HEK293T (cell line): ENCODE measurements around the gene RNF220.

ENCODE experiments used
- CTCF ChIA-PET: fragments of 350-600 bp; formaldehyde crosslinking; extraction: SDS; loops from one replicate; lab custom pipeline; 2021; ENCODE audit warnings: antibody characterized with exemption, inconsistent platforms; lab: Yijun Ruan, JAX
- POLR2A ChIA-PET: fragments of 350-600 bp; formaldehyde crosslinking; extraction: SDS; loops from one replicate; lab custom pipeline; 2020; ENCODE audit warnings: antibody characterized with exemption, inconsistent platforms; lab: Yijun Ruan, JAX
- DNase-seq: peaks from one replicate; pipeline ENCODE4 v3.0.0; 2012; ENCODE audit warnings: mixed read lengths; ENCODE audit errors: extremely low spot score
- ARNT ChIP-seq: fragments of 450-650 bp; IDR thresholded peaks from 2 replicates; pipeline ENCODE4 v1.6.1; 2017; ENCODE audit warnings: mild to moderate bottlenecking
- BHLHE40 ChIP-seq: fragments of 450-650 bp; IDR thresholded peaks from 2 replicates; pipeline ENCODE4 v1.6.1; 2016; ENCODE audit warnings: mild to moderate bottlenecking, moderate library complexity, borderline replicate concordance
- CTBP1 ChIP-seq: fragments of 450-650 bp; IDR thresholded peaks from 2 replicates; pipeline ENCODE4 v1.6.1; 2016; ENCODE audit warnings: borderline replicate concordance
- ELF4 ChIP-seq: fragments of 450-650 bp; IDR thresholded peaks from 2 replicates; pipeline ENCODE4 v1.6.1; 2017; ENCODE audit warnings: antibody characterized with exemption
- FOXA1 ChIP-seq: fragments of 450-650 bp; IDR thresholded peaks from 2 replicates; pipeline ENCODE4 v1.6.1; 2016; ENCODE audit warnings: mild to moderate bottlenecking
- FOXK2 ChIP-seq: fragments of 450-650 bp; IDR thresholded peaks from 2 replicates; pipeline ENCODE4 v1.6.1; 2016; ENCODE audit warnings: mild to moderate bottlenecking
- FOXM1 ChIP-seq: fragments of 450-650 bp; IDR thresholded peaks from 2 replicates; pipeline ENCODE4 v1.6.1; 2017; ENCODE audit warnings: mild to moderate bottlenecking, borderline replicate concordance
- HDGF ChIP-seq: fragments of 450-650 bp; IDR thresholded peaks from 2 replicates; pipeline ENCODE4 v1.6.1; 2017; ENCODE audit warnings: antibody characterized with exemption, borderline replicate concordance
- L3MBTL2 ChIP-seq: fragments of 450-650 bp; conservative IDR thresholded peaks from 2 replicates; pipeline ENCODE4 v1.6.1; 2016; ENCODE audit warnings: mild to moderate bottlenecking
- LEF1 ChIP-seq: fragments of 450-650 bp; IDR thresholded peaks from 2 replicates; pipeline ENCODE4 v1.6.1; 2017; ENCODE audit warnings: mild to moderate bottlenecking, borderline replicate concordance
- NFRKB ChIP-seq: fragments of 450-650 bp; IDR thresholded peaks from 2 replicates; pipeline ENCODE4 v1.6.1; 2016; ENCODE audit warnings: mild to moderate bottlenecking, moderate library complexity
- SP1 ChIP-seq: fragments of 450-650 bp; IDR thresholded peaks from 2 replicates; pipeline ENCODE4 v1.6.1; 2017
- SUZ12 ChIP-seq: fragments of 450-650 bp; IDR thresholded peaks from 2 replicates; pipeline ENCODE4 v1.6.1; 2016; ENCODE audit warnings: mild to moderate bottlenecking
- TARDBP ChIP-seq: fragments of 450-650 bp; IDR thresholded peaks from 2 replicates; pipeline ENCODE4 v1.6.1; 2016
- ZNF384 ChIP-seq: fragments of 450-650 bp; IDR thresholded peaks from 2 replicates; pipeline ENCODE4 v1.6.1; 2016
- TF ChIP-seq, protein P1 (sequence below): fragments of 450-650 bp; IDR thresholded peaks from 2 replicates; pipeline ENCODE4 v1.6.1; 2016

The RNF220 gene

DNA sequence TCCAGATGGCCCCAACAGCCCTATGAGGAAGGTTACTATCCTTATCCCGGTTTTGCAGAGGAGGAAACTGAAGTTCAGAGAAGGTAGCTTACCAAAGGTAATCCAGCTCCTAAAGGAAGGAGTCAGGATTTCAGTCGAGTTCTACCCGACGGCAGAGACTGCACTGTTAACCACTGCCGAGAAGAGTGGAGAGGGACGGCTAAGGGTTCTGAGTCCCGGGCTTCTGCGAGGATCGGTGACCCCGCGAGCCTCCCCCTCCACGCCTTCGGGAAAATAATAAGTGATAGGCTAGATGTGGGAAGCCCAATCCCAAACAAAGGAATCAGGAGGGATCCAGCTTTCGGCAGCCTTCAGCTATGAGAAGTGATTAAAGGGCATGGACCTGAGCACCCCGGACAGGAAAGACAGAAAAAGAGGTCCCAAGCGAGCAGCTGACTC, 268.6 kb downstream of the RNF220 start:
- no peak for DNase-seq
- ChIA-PET CTCF (interaction anchor here (0.6 to 1.3 kb wide), 3 partner anchors 21 to 1472 kb away, joined by 3 to 7 read pairs (median 4); no protein-coding TSS in a partner anchor), POLR2A (interaction anchor here (0.6 to 3.3 kb wide), 16 partner anchors 10 to 57 kb away, joined by 3 to 17 read pairs (median 3); no protein-coding TSS in a partner anchor)
- no peak for TF ChIP-seq NFRKB
- TF ChIP-seq, protein P1, sequence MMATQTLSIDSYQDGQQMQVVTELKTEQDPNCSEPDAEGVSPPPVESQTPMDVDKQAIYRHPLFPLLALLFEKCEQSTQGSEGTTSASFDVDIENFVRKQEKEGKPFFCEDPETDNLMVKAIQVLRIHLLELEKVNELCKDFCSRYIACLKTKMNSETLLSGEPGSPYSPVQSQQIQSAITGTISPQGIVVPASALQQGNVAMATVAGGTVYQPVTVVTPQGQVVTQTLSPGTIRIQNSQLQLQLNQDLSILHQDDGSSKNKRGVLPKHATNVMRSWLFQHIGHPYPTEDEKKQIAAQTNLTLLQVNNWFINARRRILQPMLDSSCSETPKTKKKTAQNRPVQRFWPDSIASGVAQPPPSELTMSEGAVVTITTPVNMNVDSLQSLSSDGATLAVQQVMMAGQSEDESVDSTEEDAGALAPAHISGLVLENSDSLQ: no peak
- TF ChIP-seq ELF4: no peak
- TF ChIP-seq L3MBTL2: no peak
- no peak for TF ChIP-seq SP1
- no peak for TF ChIP-seq ZNF384
- TF ChIP-seq TARDBP: no peak
- no peak for TF ChIP-seq FOXK2
- no peak for TF ChIP-seq FOXA1
- TF ChIP-seq LEF1: no peak
- no peak for TF ChIP-seq ARNT
- TF ChIP-seq SUZ12: no peak
- TF ChIP-seq HDGF: no peak
- no peak for TF ChIP-seq CTBP1
- TF ChIP-seq FOXM1: no peak
- no peak for TF ChIP-seq BHLHE40

DNA sequence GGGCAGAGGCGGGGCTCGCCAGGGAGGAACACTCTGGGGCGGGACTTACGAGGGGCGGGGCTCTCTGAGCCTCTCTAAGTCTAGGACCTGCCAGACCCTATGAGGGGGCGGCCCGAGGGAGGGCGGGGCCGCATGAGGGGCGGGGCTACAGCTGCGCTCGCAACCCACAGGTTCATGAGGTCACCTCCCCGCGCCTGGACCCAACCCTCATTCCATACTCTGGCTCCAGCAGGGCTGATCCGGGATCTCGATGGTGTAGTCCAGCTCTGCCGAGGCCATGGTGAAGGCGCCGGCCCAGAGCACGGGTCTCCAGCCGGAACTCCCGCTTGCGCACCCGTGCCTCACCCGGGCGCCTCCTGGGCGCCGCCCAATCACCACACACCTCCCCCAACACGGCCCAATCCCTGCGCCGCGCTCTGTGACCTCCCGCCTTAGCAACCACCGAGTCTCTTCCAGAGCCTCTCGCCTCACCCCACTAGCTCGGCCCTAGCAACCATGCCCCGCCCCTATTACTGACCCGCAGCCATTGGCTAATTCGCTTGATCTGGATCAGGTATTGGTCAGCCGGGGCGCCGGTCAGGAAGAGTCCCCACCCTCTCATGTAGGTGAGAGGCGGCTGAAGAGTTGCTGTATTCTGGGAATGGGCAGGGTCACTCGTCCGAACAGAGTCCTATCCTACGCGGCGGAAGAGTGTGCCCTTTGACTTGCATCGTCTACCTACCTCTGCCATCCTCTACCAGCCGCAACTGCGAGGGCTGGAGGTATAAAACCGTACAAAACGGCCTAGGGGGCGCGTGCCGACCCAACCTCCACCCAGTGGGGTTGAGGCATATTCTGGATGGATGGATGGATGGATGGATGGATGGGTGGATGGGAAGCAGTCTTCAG, 269.3 kb downstream of the RNF220 start, which contains the start of the genes ARMH1 and TMEM53:
TSS of gene ARMH1 (plus strand) at position 602 of the 888 bp plus-strand sequence. CDS start 14,984 bp downstream, outside the sequence.
TSS of gene TMEM53 (minus strand) at position 369 of the 888 bp plus-strand sequence. CDS start at position 279, 90 bp downstream.
- CTCF ChIA-PET: interaction anchor here (0.6 to 1.3 kb wide), 3 partner anchors 21 to 1471 kb away, joined by 3 to 7 read pairs (median 4); no protein-coding TSS in a partner anchor
- peak; percentile 77 for TF ChIP-seq L3MBTL2
- TF ChIP-seq, protein P1: peak; percentile 100
- TF ChIP-seq SUZ12: no peak
- POLR2A ChIA-PET: interaction anchor here (0.6 to 3.3 kb wide), 17 partner anchors 9 to 270 kb away, joined by 3 to 17 read pairs (median 3); no protein-coding TSS in a partner anchor
- peak; percentile 97 for DNase-seq

DNA sequence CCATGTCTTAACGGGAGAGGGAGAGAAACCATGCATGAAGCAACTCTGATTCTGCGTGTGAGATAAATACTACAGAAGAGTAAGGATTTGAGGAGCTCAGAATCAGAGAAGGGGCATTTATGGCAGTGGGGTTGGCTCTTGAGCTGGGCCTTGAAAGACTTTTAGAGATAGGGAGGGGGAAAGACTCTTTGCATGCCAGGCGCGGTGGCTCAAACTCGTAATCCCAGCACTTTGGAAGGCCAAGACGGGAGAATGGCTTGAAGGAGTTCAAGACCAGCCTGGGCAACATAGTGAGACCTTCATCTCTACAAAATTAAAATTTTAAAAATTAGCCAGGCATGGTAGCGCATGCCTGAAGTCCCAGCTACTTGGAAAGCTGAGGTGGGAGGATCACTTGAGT, 270.1 kb downstream of the RNF220 start:
- CTCF ChIA-PET: interaction anchor here (0.6 kb wide), 1 partner anchor 22 kb away, joined by 3 read pairs; no protein-coding TSS in a partner anchor
- DNase-seq: no peak
- no peak for TF ChIP-seq SUZ12
- no peak for TF ChIP-seq SP1
- no peak for TF ChIP-seq ZNF384
- TF ChIP-seq TARDBP: no peak
- TF ChIP-seq CTBP1: no peak
- TF ChIP-seq FOXK2: no peak
- no peak for TF ChIP-seq L3MBTL2
- POLR2A ChIA-PET: interaction anchor here (2.0 to 3.3 kb wide), 4 partner anchors 8 to 47 kb away, joined by 7 to 17 read pairs (median 9); no protein-coding TSS in a partner anchor

DNA sequence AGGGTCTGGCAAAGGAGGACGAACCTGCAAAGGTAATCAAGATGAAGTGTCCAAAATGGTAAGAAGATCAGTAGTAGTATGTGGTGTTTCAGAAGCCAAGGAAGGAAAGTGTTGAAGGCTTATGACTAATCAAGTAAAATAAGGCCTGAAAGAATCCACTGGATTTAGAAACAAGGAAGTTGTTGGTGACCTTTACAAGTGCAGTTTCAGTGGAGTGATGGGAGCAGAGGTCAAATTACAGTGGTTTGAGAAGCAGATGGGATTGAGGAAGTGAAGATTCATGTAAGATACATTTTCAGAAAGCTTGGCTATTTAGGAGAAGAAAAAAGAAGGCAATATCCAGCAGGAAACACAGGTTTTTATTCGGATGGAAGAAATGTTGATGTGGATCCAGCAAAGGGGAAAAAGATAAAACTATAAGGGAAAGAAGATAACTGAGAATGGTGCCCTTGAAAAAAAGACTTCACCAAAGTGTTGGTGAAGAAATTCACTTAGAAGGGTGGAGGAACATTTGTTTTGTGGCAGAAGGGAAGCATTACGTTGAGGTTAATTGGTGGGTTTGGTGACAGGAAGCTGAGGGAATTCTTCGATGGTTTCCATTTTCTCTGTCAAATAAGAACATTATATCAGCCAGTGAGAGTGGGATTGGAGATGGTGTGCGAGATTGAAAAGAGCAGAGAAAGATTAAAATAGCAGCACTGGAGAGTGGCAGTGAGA, 271.6 kb downstream of the RNF220 start:
- POLR2A ChIA-PET: no interaction called here
- TF ChIP-seq, protein P1: no peak
- TF ChIP-seq LEF1 (no peak), TARDBP (no peak), SUZ12 (no peak), SP1 (no peak), ARNT (no peak), FOXM1 (no peak), ZNF384 (no peak)
- no peak for DNase-seq
- CTCF ChIA-PET: interaction anchor here (1.1 kb wide), 1 partner anchor 20 kb away, joined by 3 read pairs; no protein-coding TSS in a partner anchor

DNA sequence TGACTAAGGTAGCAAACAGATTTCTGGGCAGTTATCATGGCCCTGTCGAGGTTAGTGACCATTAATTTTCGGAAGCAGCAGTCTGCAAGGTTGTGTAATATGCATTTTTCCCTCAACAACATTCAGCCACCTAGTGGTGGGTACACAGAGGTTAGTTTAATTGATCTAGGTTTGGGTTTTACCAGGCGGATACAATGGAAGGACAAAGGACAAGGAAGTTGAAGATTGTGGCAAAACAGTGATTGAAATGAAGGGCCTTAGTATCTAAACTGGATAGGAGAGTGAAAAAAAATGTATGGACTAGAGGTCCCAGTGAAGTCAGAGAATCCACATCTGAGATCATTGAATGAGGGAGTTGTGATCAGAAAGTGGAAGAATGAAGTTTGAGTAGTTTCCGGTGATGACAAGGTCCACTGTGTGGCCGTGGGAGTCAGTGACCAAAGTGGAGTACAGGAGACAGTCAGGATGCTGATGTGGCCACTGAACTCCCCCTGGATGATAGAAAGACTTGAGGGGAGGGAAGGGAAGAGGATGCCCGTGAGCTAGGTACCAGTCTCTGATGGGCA, 272.2 kb downstream of the RNF220 start:
- peak; percentile 46 for DNase-seq
- ChIA-PET CTCF (interaction anchor here (0.7 kb wide), 1 partner anchor 43 kb away, joined by 4 read pairs; no protein-coding TSS in a partner anchor), POLR2A (no interaction called here)
- TF ChIP-seq NFRKB (no peak), ELF4 (no peak), BHLHE40 (no peak), LEF1 (no peak), ARNT (no peak), L3MBTL2 (no peak), ZNF384 (no peak), SP1 (no peak), CTBP1 (no peak), SUZ12 (no peak), FOXK2 (no peak), HDGF (no peak), TARDBP (no peak), FOXM1 (no peak), FOXA1 (no peak)
- TF ChIP-seq, protein P1: no peak
